Measurements from ENCODE around the gene MAMDC2. TPM values are rescaled to one million over a fixed set of nuclear protein-coding genes. Genes with fewer than 3 reads are reported as not detected.
"Not testable (repeated sequence)": the region's sequence is repeated elsewhere in the genome, so short reads cannot be mapped to it uniquely, and the experiment has no call there.

Gene MAMDC2
- total and polyA plus RNA-seq, 2 donors (not counting 1 experiment from before 2014, with no cell fraction given), result 14.4 to 23.0 TPM

DNA sequence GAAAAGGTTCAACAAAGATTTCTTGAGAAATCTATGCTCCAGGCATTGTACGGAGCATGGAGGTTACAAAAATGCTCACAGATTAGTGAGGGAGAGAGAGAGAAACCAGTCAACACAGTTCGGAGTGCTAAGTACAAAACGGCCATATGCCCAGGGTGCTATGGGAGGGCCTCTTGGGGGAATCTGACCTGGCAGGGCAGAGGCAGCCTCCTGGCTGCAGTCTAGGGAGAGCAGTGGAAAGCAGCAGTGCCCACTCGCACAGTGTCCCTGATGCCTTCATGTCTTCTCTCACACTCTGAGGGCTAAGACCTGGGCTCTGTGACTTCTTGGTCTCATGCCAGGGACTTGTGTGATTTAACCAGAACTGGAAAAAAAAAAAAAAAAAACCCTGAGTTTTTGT lies 185.4 kb downstream of the MAMDC2 start:
- no peak for TF ChIP-seq EZH2 (IDR thresholded peaks at IDR 0.05; ENCODE audit: low read length, missing control alignments)
- TF ChIP-seq, protein P1, sequence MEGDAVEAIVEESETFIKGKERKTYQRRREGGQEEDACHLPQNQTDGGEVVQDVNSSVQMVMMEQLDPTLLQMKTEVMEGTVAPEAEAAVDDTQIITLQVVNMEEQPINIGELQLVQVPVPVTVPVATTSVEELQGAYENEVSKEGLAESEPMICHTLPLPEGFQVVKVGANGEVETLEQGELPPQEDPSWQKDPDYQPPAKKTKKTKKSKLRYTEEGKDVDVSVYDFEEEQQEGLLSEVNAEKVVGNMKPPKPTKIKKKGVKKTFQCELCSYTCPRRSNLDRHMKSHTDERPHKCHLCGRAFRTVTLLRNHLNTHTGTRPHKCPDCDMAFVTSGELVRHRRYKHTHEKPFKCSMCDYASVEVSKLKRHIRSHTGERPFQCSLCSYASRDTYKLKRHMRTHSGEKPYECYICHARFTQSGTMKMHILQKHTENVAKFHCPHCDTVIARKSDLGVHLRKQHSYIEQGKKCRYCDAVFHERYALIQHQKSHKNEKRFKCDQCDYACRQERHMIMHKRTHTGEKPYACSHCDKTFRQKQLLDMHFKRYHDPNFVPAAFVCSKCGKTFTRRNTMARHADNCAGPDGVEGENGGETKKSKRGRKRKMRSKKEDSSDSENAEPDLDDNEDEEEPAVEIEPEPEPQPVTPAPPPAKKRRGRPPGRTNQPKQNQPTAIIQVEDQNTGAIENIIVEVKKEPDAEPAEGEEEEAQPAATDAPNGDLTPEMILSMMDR (conservative IDR thresholded peaks at IDR 0.05 in 1 of 2, IDR thresholded peaks at IDR 0.05 in 1 of 2; ENCODE audit: low read depth in 1 of 2, low read length in 2 of 2), result no peak
- no peaks in the 10 kb centered on the region for H3K79me2 ChIP-seq (ENCODE audit: control insufficient read depth, insufficient read depth, low read length)
- H2AFZ ChIP-seq (ENCODE audit: low read length), result no peak overlapping the region
- no peak overlapping the region for H3K27ac ChIP-seq (ENCODE audit: insufficient read depth, low read length)
- H3K36me3 ChIP-seq (ENCODE audit: control insufficient read depth, insufficient read depth, low read length), result no peaks in the 10 kb centered on the region
- no peaks in the 10 kb centered on the region for H3K27me3 ChIP-seq (ENCODE audit: control insufficient read depth, insufficient read depth, low read length)
- no peaks in the 10 kb centered on the region for H4K20me1 ChIP-seq (ENCODE audit: control insufficient read depth, extremely low read depth, insufficient read depth, low read length)
- H3K4me1 ChIP-seq (ENCODE audit: control insufficient read depth, extremely low read depth, insufficient read depth, low read length), result peaks cover 6% of the 10 kb centered on the region
- no peaks in the 10 kb centered on the region for H3K9me3 ChIP-seq (ENCODE audit: control insufficient read depth, insufficient read depth, low read depth, low read length)
- DNase-seq (ENCODE audit: low read depth in 2 of 2), result peak in 1 of 2 donors; percentile 20
- no peak overlapping the region for H3K4me3 ChIP-seq (replicated peaks in 1 of 4; ENCODE audit: control extremely low read depth in 1 of 4, insufficient read depth in 1 of 4, low read depth in 3 of 4, low read length in 4 of 4)
- H3K9ac ChIP-seq (ENCODE audit: insufficient read depth, low read length), result no peak overlapping the region
- H3K4me2 ChIP-seq (ENCODE audit: extremely low read depth, insufficient read depth, low read length), result no peak overlapping the region

DNA sequence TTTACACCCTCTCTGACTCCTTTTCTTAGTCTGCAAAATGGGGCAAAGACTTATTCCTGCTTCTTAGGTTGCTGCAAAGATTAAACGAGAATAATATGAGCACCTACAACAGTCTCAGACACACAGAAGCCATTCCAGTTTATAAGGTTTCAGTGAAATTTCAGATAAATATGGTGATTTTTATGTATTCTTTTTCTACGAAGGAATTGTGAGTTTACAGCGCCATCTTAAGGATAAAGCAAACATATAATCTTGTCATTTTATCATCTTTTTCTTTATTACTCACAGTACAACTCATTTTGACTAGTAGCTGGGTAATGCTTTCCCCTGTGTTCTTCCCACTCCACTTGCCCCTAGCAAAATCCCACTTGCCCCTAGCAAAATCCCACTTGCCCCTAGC lies 185.9 kb downstream of the MAMDC2 start:
- Histone ChIP-seq H3K9me3 (ENCODE audit: control insufficient read depth, insufficient read depth, low read depth, low read length) (no peaks in the 10 kb centered on the region), H3K36me3 (ENCODE audit: control insufficient read depth, insufficient read depth, low read length) (no peaks in the 10 kb centered on the region), H4K20me1 (ENCODE audit: control insufficient read depth, extremely low read depth, insufficient read depth, low read length) (no peaks in the 10 kb centered on the region), H3K27me3 (ENCODE audit: control insufficient read depth, insufficient read depth, low read length) (no peaks in the 10 kb centered on the region), H3K79me2 (ENCODE audit: control insufficient read depth, insufficient read depth, low read length) (no peaks in the 10 kb centered on the region), H2AFZ (ENCODE audit: low read length) (peak overlapping the region; percentile 47), H3K4me3 (replicated peaks in 1 of 4; ENCODE audit: control extremely low read depth in 1 of 4, insufficient read depth in 1 of 4, low read depth in 3 of 4, low read length in 4 of 4) (no peak overlapping the region), H3K4me2 (ENCODE audit: extremely low read depth, insufficient read depth, low read length) (no peak overlapping the region), H3K4me1 (ENCODE audit: control insufficient read depth, extremely low read depth, insufficient read depth, low read length) (peaks cover 6% of the 10 kb centered on the region), H3K27ac (ENCODE audit: insufficient read depth, low read length) (no peak overlapping the region), H3K9ac (ENCODE audit: insufficient read depth, low read length) (no peak overlapping the region)
- DNase-seq (ENCODE audit: low read depth in 2 of 2), result peak in 1 of 2 donors; percentile 66
- no peak for TF ChIP-seq EZH2 (IDR thresholded peaks at IDR 0.05; ENCODE audit: low read length, missing control alignments)
- TF ChIP-seq, protein P1 (conservative IDR thresholded peaks at IDR 0.05 in 1 of 2, IDR thresholded peaks at IDR 0.05 in 1 of 2; ENCODE audit: low read depth in 1 of 2, low read length in 2 of 2), result peak; percentile 12 to 30

GRCh38 chr9:70232476-70232875 lies 188.8 kb downstream of the MAMDC2 start:
- DNase-seq (ENCODE audit: low read depth in 2 of 2), result no peak
- no peaks in the 10 kb centered on the region for H3K27me3 ChIP-seq (ENCODE audit: control insufficient read depth, insufficient read depth, low read length)
- H4K20me1 ChIP-seq (ENCODE audit: control insufficient read depth, extremely low read depth, insufficient read depth, low read length), result no peaks in the 10 kb centered on the region
- no peak overlapping the region for H3K4me3 ChIP-seq (replicated peaks in 1 of 4; ENCODE audit: control extremely low read depth in 1 of 4, insufficient read depth in 1 of 4, low read depth in 3 of 4, low read length in 4 of 4)
- H3K36me3 ChIP-seq (ENCODE audit: control insufficient read depth, insufficient read depth, low read length), result no peaks in the 10 kb centered on the region
- H3K4me2 ChIP-seq (ENCODE audit: extremely low read depth, insufficient read depth, low read length), result no peak overlapping the region
- H3K9ac ChIP-seq (ENCODE audit: insufficient read depth, low read length), result no peak overlapping the region
- no peaks in the 10 kb centered on the region for H3K9me3 ChIP-seq (ENCODE audit: control insufficient read depth, insufficient read depth, low read depth, low read length)
- H3K27ac ChIP-seq (ENCODE audit: insufficient read depth, low read length), result no peak overlapping the region
- H2AFZ ChIP-seq (ENCODE audit: low read length), result no peak overlapping the region
- H3K4me1 ChIP-seq (ENCODE audit: control insufficient read depth, extremely low read depth, insufficient read depth, low read length), result peaks cover 6% of the 10 kb centered on the region
- H3K79me2 ChIP-seq (ENCODE audit: control insufficient read depth, insufficient read depth, low read length), result no peaks in the 10 kb centered on the region
- TF ChIP-seq, protein P1 (conservative IDR thresholded peaks at IDR 0.05 in 1 of 2, IDR thresholded peaks at IDR 0.05 in 1 of 2; ENCODE audit: low read depth in 1 of 2, low read length in 2 of 2), result no peak
- TF ChIP-seq EZH2 (IDR thresholded peaks at IDR 0.05; ENCODE audit: low read length, missing control alignments), result no peak

DNA sequence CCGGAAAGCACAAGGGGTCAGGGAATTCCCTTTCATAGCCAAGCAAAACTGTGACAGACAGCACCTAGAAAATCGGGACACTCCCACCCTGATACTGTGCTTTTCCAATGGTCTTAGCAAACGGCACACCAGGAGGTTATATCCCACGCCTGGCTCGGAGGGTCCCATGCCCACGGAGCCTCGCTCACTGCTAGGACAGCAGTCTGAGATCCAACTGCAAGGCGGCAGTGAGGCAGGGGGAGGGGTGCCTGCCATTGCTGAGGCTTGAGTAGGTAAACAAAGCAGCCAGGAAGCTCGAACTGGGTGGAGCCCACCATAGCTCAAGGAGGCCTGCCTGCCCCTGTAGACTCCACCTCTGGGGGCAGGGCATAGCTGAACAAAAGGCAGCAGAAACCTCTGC lies 190.6 kb downstream of the MAMDC2 start:
- not testable (repeated sequence) for H3K4me2 ChIP-seq (ENCODE audit: extremely low read depth, insufficient read depth, low read length); H3K79me2 ChIP-seq (ENCODE audit: control insufficient read depth, insufficient read depth, low read length)

GRCh38 chr9:70245952-70246351 lies 202.3 kb downstream of the MAMDC2 start:
- H3K27ac ChIP-seq (ENCODE audit: insufficient read depth, low read length); H3K4me3 ChIP-seq (replicated peaks in 1 of 4; ENCODE audit: control extremely low read depth in 1 of 4, insufficient read depth in 1 of 4, low read depth in 3 of 4, low read length in 4 of 4); H3K9ac ChIP-seq (ENCODE audit: insufficient read depth, low read length); H3K4me1 ChIP-seq (ENCODE audit: control insufficient read depth, extremely low read depth, insufficient read depth, low read length); H3K36me3 ChIP-seq (ENCODE audit: control insufficient read depth, insufficient read depth, low read length); DNase-seq (ENCODE audit: low read depth in 2 of 2); H2AFZ ChIP-seq (ENCODE audit: low read length); H3K79me2 ChIP-seq (ENCODE audit: control insufficient read depth, insufficient read depth, low read length); H3K27me3 ChIP-seq (ENCODE audit: control insufficient read depth, insufficient read depth, low read length); H3K9me3 ChIP-seq (ENCODE audit: control insufficient read depth, insufficient read depth, low read depth, low read length); H4K20me1 ChIP-seq (ENCODE audit: control insufficient read depth, extremely low read depth, insufficient read depth, low read length); H3K4me2 ChIP-seq (ENCODE audit: extremely low read depth, insufficient read depth, low read length): not testable (repeated sequence)

More for the DNA sequence above, 190.6 kb downstream of the MAMDC2 start:
- DNase-seq (ENCODE audit: low read depth in 2 of 2); H3K9me3 ChIP-seq (ENCODE audit: control insufficient read depth, insufficient read depth, low read depth, low read length); H3K9ac ChIP-seq (ENCODE audit: insufficient read depth, low read length); H4K20me1 ChIP-seq (ENCODE audit: control insufficient read depth, extremely low read depth, insufficient read depth, low read length); H3K36me3 ChIP-seq (ENCODE audit: control insufficient read depth, insufficient read depth, low read length); H3K27me3 ChIP-seq (ENCODE audit: control insufficient read depth, insufficient read depth, low read length); H3K4me3 ChIP-seq (replicated peaks in 1 of 4; ENCODE audit: control extremely low read depth in 1 of 4, insufficient read depth in 1 of 4, low read depth in 3 of 4, low read length in 4 of 4); H2AFZ ChIP-seq (ENCODE audit: low read length); H3K27ac ChIP-seq (ENCODE audit: insufficient read depth, low read length); H3K4me1 ChIP-seq (ENCODE audit: control insufficient read depth, extremely low read depth, insufficient read depth, low read length): not testable (repeated sequence)
